ENCODE data around the gene FOCAD. TPM values are rescaled to one million over a fixed set of nuclear protein-coding genes. Genes with fewer than 3 reads are reported as not detected.

FOCAD gene
- total and polyA plus RNA-seq, 2 of the 8 experiments (the other 6 are each of a cell fraction or from before 2014, with no cell fraction given) = 22.0 to 38.4 TPM

- H4K20me1 ChIP-seq (replicated peaks in 1 of 2; ENCODE audit: control insufficient read depth in 1 of 2, insufficient read depth in 2 of 2, low read length in 2 of 2) = no peaks in the 10 kb centered on the region
- no peak overlapping the region for H4K5ac ChIP-seq (ENCODE audit: insufficient read length, low read depth, low read length)
- H3K4ac ChIP-seq (replicated peaks; ENCODE audit: insufficient read length, low read depth, low read length) = no peak overlapping the region
- no peak overlapping the region for H2BK5ac ChIP-seq (ENCODE audit: low read depth, low read length)
- POLR2A ChIA-PET (ENCODE audit: partially characterized antibody) = no interaction called here
- no peak overlapping the region for H3K4me2 ChIP-seq (ENCODE audit: insufficient read depth in 1 of 2, low read depth in 2 of 2, low read length in 2 of 2)
- H2BK15ac ChIP-seq (ENCODE audit: low read length) = no peak overlapping the region
- no peak overlapping the region for H3K18ac ChIP-seq (ENCODE audit: extremely low read depth, low read length)
- H3K9ac ChIP-seq (replicated peaks in 1 of 4; ENCODE audit: extremely low read depth in 1 of 4, low read depth in 3 of 4, low read length in 3 of 4) = no peak overlapping the region
- no peaks in the 10 kb centered on the region for H3K27me3 ChIP-seq (replicated peaks in 1 of 4; ENCODE audit: control insufficient read depth in 3 of 4, extremely low read depth in 1 of 4, insufficient read depth in 3 of 4, low read length in 3 of 4)
- CTCF ChIA-PET (ENCODE audit: partially characterized antibody) = no interaction called here
- H3K4me3 ChIP-seq (ENCODE audit: extremely low read depth in 1 of 4, insufficient read depth in 2 of 4, low read depth in 3 of 4, low read length in 4 of 4) = no peak overlapping the region
- 87% methylated on average over 2 of the region's 2 CpGs; no CpG with 5 or more reads in 1 of the 2 experiments for WGBS, 2 experiments (ENCODE audit: extremely low coverage in 1 of 2, insufficient coverage in 1 of 2, insufficient read length in 1 of 2, insufficient replicate concordance in 2 of 2, low coverage in 1 of 2, low lambda C conversion rate in 2 of 2, missing lambda C conversion rate in 1 of 2)
- no peaks in the 10 kb centered on the region for H3K23me2 ChIP-seq (ENCODE audit: low read depth, low read length)
- no peaks in the 10 kb centered on the region for H3K79me2 ChIP-seq (ENCODE audit: control insufficient read depth in 1 of 2, insufficient read depth in 2 of 2, low read length in 2 of 2)
- H4K8ac ChIP-seq (ENCODE audit: extremely low read depth, insufficient read depth, low read length) = no peak overlapping the region
- H3K56ac ChIP-seq (replicated peaks; ENCODE audit: insufficient read length, low read depth, low read length) = no peak overlapping the region
- H3K27ac ChIP-seq (ENCODE audit: low read depth, low read length) = no peak overlapping the region
- H2BK12ac ChIP-seq (ENCODE audit: low read depth, low read length) = no peak overlapping the region
- H3K36me3 ChIP-seq (ENCODE audit: control insufficient read depth in 2 of 4, insufficient read depth in 4 of 4, low read length in 3 of 4) = peaks cover 0 to 23% (median 5%) of the 10 kb centered on the region in 4 experiments; a peak in 4 of 8 replicates
- H4K91ac ChIP-seq (replicated peaks; ENCODE audit: insufficient read length, low read length) = no peak overlapping the region
- H2BK120ac ChIP-seq (replicated peaks; ENCODE audit: low read depth, low read length) = no peak overlapping the region
- no peak for DNase-seq (ENCODE audit: low read depth in 1 of 2, low spot score in 2 of 2)
- no peak for FAIRE-seq
- H2AK5ac ChIP-seq (ENCODE audit: low read depth, low read length) = no peak overlapping the region
- H3K4me1 ChIP-seq (replicated peaks in 1 of 4; ENCODE audit: control insufficient read depth in 3 of 4, insufficient read depth in 4 of 4, low read length in 3 of 4) = peaks cover 0 to 4% (median 1%) of the 10 kb centered on the region in 4 experiments; a peak in 2 of 7 replicates
- no peak overlapping the region for H2BK20ac ChIP-seq (ENCODE audit: low read length)
- no peak overlapping the region for H3K23ac ChIP-seq (ENCODE audit: insufficient read length)
- no peak overlapping the region for H2AFZ ChIP-seq (ENCODE audit: low read length)
- no peaks in the 10 kb centered on the region for H3K9me3 ChIP-seq (ENCODE audit: insufficient read depth in 2 of 2, low read depth in 1 of 2, low read length in 1 of 2)
- H3K79me1 ChIP-seq (ENCODE audit: low read depth, low read length) = no peaks in the 10 kb centered on the region
- no peak overlapping the region for H3K14ac ChIP-seq (ENCODE audit: insufficient read length)
- TF ChIP-seq KDM1A (IDR thresholded peaks at IDR 0.05; ENCODE audit: borderline replicate concordance, low read length) (no peak), POLR2AphosphoS5 (IDR thresholded peaks at IDR 0.05; ENCODE audit: low read depth, low read length) (no peak), BRCA1 (IDR thresholded peaks at IDR 0.05; ENCODE audit: low read depth, low read length) (no peak), RXRA (IDR thresholded peaks at IDR 0.05; ENCODE audit: insufficient read depth, low read depth, low read length) (no peak), NRF1 (IDR thresholded peaks at IDR 0.05; ENCODE audit: low read depth, low read length) (no peak), ATF2 (IDR thresholded peaks at IDR 0.05; ENCODE audit: low read length) (no peak), RFX5 (IDR thresholded peaks at IDR 0.05; ENCODE audit: borderline replicate concordance, low read depth, low read length) (no peak), CHD1 (IDR thresholded peaks at IDR 0.05; ENCODE audit: low read depth, low read length) (no peak)
Observed at GRCh38 chr9:20950707-20951106, 266.6 kb downstream of the FOCAD start.

All from H1 (cell line).